ENCODE data around the gene EHBP1L1.

Gene EHBP1L1

DNA sequence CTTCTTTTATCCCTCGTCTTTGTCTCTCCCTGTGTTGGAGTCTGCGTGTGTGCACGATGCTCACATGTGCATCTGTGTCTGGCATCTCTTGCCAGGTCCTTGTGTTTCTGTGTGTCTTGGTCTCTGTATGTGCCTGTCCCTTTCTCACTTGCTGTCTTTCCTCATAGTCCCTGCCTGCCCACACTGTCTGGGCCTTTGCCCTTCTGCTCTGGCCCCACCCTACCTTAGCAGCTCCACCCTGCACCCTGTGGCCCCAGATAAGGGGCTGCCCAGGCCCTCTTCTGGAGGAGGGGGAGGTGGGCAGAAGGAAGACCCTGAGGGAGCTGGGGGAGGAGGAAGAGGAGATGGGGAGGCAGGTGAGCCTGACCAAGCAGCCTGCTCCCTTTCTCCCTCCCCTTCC, 2.8 kb downstream of the EHBP1L1 start:
- H3K36me3 ChIP-seq (ENCODE audit: control insufficient read depth in 1 of 2, insufficient read depth in 2 of 2, low read length in 2 of 2), result peaks cover 12 to 29% of the 10 kb centered on the region in 2 donors
- no peaks in the 10 kb centered on the region for H3K9me3 ChIP-seq (ENCODE audit: control insufficient read depth in 1 of 2, low read length in 2 of 2)
- peaks cover 39 to 41% of the 10 kb centered on the region in 2 donors for H3K4me1 ChIP-seq (ENCODE audit: control insufficient read depth in 1 of 2, insufficient read depth in 2 of 2, low read length in 2 of 2)
- peak overlapping the region; percentile 79 to 81 for H3K4me3 ChIP-seq (ENCODE audit: low read depth in 1 of 2, low read length in 2 of 2)
- H3K27ac ChIP-seq (ENCODE audit: low read depth, low read length), result no peak overlapping the region
- H3K9ac ChIP-seq (ENCODE audit: low read depth in 1 of 2, low read length in 2 of 2), result peak overlapping the region; percentile 4 to 67
- H3K27me3 ChIP-seq (ENCODE audit: control insufficient read depth in 1 of 2, insufficient read depth in 2 of 2, low read length in 2 of 2), result no peaks in the 10 kb centered on the region

DNA sequence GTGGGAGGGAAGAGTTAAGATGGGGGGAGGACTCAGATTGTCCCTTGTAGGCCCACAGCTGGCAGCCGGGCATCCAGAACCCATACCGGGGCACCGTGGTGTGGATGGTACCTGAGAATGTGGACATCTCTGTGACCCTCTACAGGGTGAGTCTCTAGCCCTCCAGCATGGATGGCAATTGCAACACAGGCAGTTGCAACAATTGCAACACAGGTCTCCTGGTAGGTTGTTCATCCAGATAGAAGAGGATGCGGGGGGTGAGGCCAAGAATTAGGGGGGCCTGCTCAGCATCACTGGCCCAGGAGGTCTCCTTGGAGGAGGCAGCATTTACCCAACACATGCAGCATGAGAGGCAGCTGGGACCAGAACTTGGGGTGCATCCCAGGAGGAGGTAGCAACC, 3.4 kb downstream of the EHBP1L1 start:
- no peak overlapping the region for H3K4me3 ChIP-seq (ENCODE audit: low read depth in 1 of 2, low read length in 2 of 2)
- H3K27me3 ChIP-seq (ENCODE audit: control insufficient read depth in 1 of 2, insufficient read depth in 2 of 2, low read length in 2 of 2), result peaks cover 0 to 2% of the 10 kb centered on the region in 2 donors
- H3K27ac ChIP-seq (ENCODE audit: low read depth, low read length), result no peak overlapping the region
- peaks cover 12 to 32% of the 10 kb centered on the region in 2 donors for H3K36me3 ChIP-seq (ENCODE audit: control insufficient read depth in 1 of 2, insufficient read depth in 2 of 2, low read length in 2 of 2)
- no peak overlapping the region for H3K9ac ChIP-seq (ENCODE audit: low read depth in 1 of 2, low read length in 2 of 2)
- H3K9me3 ChIP-seq (ENCODE audit: control insufficient read depth in 1 of 2, low read length in 2 of 2), result no peaks in the 10 kb centered on the region
- H3K4me1 ChIP-seq (ENCODE audit: control insufficient read depth in 1 of 2, insufficient read depth in 2 of 2, low read length in 2 of 2), result peaks cover 38% of the 10 kb centered on the region in 2 donors

DNA sequence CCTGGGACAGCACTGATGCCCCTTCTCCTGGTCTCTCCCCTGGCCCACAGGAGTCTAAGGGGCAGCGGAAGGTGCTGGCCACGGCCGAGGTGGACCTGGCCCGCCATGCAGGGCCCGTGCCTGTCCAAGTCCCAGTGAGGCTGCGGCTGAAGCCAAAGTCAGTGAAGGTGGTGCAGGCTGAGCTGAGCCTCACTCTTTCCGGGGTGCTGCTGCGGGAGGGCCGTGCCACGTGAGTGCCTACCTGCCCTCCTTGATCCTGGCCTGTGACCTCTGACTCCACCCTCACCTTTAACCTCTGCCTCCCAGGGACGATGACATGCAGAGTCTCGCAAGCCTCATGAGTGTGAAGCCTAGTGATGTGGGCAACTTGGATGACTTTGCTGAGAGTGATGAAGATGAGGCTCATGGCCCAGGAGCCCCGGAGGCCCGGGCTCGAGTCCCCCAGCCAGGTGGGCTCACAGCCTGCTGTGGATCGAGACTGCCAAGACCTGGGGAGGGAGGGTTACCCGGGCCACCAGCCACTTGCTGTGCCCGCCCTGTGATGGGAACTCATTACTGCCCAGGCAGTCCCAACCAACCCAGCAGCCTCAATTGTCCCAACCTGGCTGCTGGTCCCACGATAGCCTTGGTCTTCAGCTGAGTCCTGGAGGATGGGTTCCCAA, 4.3 kb downstream of the EHBP1L1 start:
- H3K4me1 ChIP-seq (ENCODE audit: control insufficient read depth in 1 of 2, insufficient read depth in 2 of 2, low read length in 2 of 2), result peaks cover 33 to 36% of the 10 kb centered on the region in 2 donors

DNA sequence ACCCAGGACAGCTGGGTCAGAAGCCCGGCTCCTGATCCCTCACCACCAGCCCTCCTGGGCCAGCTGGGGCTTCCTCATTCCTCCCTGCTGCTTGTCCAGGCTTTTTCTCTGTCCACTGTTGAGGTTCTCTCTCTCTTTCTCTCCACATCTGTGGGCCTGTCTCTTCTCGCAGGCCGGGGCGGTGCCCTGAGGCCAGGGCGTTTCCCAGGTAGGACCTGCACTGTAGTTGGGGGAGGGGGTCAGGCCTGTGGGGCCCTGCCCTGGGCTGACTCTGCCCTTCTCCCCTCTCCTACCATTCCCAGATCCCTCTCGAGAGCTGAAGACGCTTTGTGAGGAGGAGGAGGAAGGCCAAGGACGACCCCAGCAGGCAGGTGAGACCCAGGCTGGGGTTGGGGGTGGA, 4.9 kb downstream of the EHBP1L1 start:
- Histone ChIP-seq H3K27me3 (ENCODE audit: control insufficient read depth in 1 of 2, insufficient read depth in 2 of 2, low read length in 2 of 2) (peaks cover 0 to 4% of the 10 kb centered on the region in 2 donors), H3K4me1 (ENCODE audit: control insufficient read depth in 1 of 2, insufficient read depth in 2 of 2, low read length in 2 of 2) (peaks cover 29 to 31% of the 10 kb centered on the region in 2 donors), H3K27ac (ENCODE audit: low read depth, low read length) (no peak overlapping the region), H3K9me3 (ENCODE audit: control insufficient read depth in 1 of 2, low read length in 2 of 2) (no peaks in the 10 kb centered on the region), H3K36me3 (ENCODE audit: control insufficient read depth in 1 of 2, insufficient read depth in 2 of 2, low read length in 2 of 2) (peaks cover 12 to 37% of the 10 kb centered on the region in 2 donors), H3K9ac (ENCODE audit: low read depth in 1 of 2, low read length in 2 of 2) (no peak overlapping the region), H3K4me3 (ENCODE audit: low read depth in 1 of 2, low read length in 2 of 2) (no peak overlapping the region)

More for the DNA sequence above, 4.3 kb downstream of the EHBP1L1 start:
- no peaks in the 10 kb centered on the region for H3K9me3 ChIP-seq (ENCODE audit: control insufficient read depth in 1 of 2, low read length in 2 of 2)
- H3K27ac ChIP-seq (ENCODE audit: low read depth, low read length), result no peak overlapping the region
- H3K36me3 ChIP-seq (ENCODE audit: control insufficient read depth in 1 of 2, insufficient read depth in 2 of 2, low read length in 2 of 2), result peaks cover 12 to 37% of the 10 kb centered on the region in 2 donors
- no peak overlapping the region for H3K9ac ChIP-seq (ENCODE audit: low read depth in 1 of 2, low read length in 2 of 2)
- H3K27me3 ChIP-seq (ENCODE audit: control insufficient read depth in 1 of 2, insufficient read depth in 2 of 2, low read length in 2 of 2), result peaks cover 0 to 4% of the 10 kb centered on the region in 2 donors
- no peak overlapping the region for H3K4me3 ChIP-seq (ENCODE audit: low read depth in 1 of 2, low read length in 2 of 2)

DNA sequence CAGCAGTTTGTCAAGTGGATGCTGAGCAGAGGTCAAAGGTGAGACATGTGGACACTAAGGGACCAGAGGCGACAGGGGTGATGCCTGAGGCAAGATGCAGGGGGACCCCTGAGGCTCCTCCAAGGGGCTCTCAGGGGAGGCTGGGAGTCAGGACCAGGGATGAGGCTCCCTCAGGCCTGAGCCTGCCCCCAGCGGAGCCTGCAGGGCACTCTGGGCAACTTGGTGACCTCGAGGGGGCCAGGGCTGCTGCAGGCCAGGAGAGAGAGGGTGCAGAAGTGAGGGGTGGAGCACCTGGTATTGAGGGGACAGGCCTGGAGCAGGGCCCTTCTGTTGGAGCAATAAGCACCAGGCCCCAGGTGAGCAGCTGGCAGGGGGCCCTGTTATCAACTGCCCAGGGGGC, 6.1 kb downstream of the EHBP1L1 start:
- Histone ChIP-seq H3K4me1 (ENCODE audit: control insufficient read depth in 1 of 2, insufficient read depth in 2 of 2, low read length in 2 of 2) (peaks cover 22 to 25% of the 10 kb centered on the region in 2 donors), H3K36me3 (ENCODE audit: control insufficient read depth in 1 of 2, insufficient read depth in 2 of 2, low read length in 2 of 2) (peaks cover 16 to 44% of the 10 kb centered on the region in 2 donors), H3K27ac (ENCODE audit: low read depth, low read length) (no peak overlapping the region)

DNA sequence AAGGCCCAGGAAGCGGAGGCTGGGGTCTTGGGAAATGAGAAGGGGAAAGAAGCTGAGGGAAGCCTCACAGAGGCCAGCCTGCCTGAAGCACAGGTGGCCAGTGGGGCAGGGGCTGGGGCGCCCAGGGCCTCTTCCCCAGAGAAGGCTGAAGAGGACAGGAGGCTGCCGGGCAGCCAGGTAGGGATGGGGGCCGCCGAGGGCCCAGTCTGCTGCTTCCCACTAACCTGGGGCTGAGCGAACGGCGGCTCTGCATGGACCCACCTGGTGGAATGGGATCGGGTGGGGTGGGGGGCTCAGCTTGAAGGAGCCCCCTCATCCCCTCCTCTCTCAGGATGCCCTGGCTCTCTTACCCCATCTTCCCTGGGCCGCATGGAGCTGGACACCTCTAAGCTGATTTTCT, 7.7 kb downstream of the EHBP1L1 start:
- Histone ChIP-seq H3K27me3 (ENCODE audit: control insufficient read depth in 1 of 2, insufficient read depth in 2 of 2, low read length in 2 of 2) (peaks cover 0 to 4% of the 10 kb centered on the region in 2 donors), H3K4me1 (ENCODE audit: control insufficient read depth in 1 of 2, insufficient read depth in 2 of 2, low read length in 2 of 2) (peaks cover 20 to 23% of the 10 kb centered on the region in 2 donors), H3K9ac (ENCODE audit: low read depth in 1 of 2, low read length in 2 of 2) (no peak overlapping the region), H3K9me3 (ENCODE audit: control insufficient read depth in 1 of 2, low read length in 2 of 2) (no peaks in the 10 kb centered on the region), H3K4me3 (ENCODE audit: low read depth in 1 of 2, low read length in 2 of 2) (no peak overlapping the region), H3K27ac (ENCODE audit: low read depth, low read length) (no peak overlapping the region), H3K36me3 (ENCODE audit: control insufficient read depth in 1 of 2, insufficient read depth in 2 of 2, low read length in 2 of 2) (peaks cover 16 to 44% of the 10 kb centered on the region in 2 donors)

More for the DNA sequence above, 6.1 kb downstream of the EHBP1L1 start:
- no peak overlapping the region for H3K4me3 ChIP-seq (ENCODE audit: low read depth in 1 of 2, low read length in 2 of 2)
- no peak overlapping the region for H3K9ac ChIP-seq (ENCODE audit: low read depth in 1 of 2, low read length in 2 of 2)
- H3K27me3 ChIP-seq (ENCODE audit: control insufficient read depth in 1 of 2, insufficient read depth in 2 of 2, low read length in 2 of 2), result peaks cover 0 to 4% of the 10 kb centered on the region in 2 donors
- H3K9me3 ChIP-seq (ENCODE audit: control insufficient read depth in 1 of 2, low read length in 2 of 2), result no peaks in the 10 kb centered on the region

DNA sequence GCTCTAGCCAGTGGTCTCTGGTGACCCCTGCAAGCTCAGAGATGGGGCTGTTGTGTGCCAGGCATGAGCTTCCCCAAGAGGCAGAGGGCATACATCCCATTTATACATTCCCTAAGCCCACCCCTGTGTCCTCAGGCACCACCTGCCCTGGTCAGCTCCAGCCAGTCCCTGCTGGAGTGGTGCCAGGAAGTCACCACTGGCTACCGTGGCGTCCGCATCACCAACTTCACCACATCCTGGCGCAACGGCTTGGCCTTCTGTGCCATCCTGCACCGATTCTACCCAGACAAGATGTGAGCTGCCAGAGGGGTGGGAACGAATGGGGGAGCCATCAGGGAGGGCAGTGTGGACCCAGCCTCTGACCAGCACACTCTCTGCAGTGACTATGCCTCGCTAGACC, 8.3 kb downstream of the EHBP1L1 start:
- Histone ChIP-seq H3K4me3 (ENCODE audit: low read depth in 1 of 2, low read length in 2 of 2) (no peak overlapping the region), H3K36me3 (ENCODE audit: control insufficient read depth in 1 of 2, insufficient read depth in 2 of 2, low read length in 2 of 2) (peaks cover 16 to 42% of the 10 kb centered on the region in 2 donors), H3K27ac (ENCODE audit: low read depth, low read length) (no peak overlapping the region), H3K9me3 (ENCODE audit: control insufficient read depth in 1 of 2, low read length in 2 of 2) (no peaks in the 10 kb centered on the region), H3K27me3 (ENCODE audit: control insufficient read depth in 1 of 2, insufficient read depth in 2 of 2, low read length in 2 of 2) (peaks cover 0 to 4% of the 10 kb centered on the region in 2 donors), H3K9ac (ENCODE audit: low read depth in 1 of 2, low read length in 2 of 2) (no peak overlapping the region), H3K4me1 (ENCODE audit: control insufficient read depth in 1 of 2, insufficient read depth in 2 of 2, low read length in 2 of 2) (peaks cover 16 to 22% of the 10 kb centered on the region in 2 donors)

DNA sequence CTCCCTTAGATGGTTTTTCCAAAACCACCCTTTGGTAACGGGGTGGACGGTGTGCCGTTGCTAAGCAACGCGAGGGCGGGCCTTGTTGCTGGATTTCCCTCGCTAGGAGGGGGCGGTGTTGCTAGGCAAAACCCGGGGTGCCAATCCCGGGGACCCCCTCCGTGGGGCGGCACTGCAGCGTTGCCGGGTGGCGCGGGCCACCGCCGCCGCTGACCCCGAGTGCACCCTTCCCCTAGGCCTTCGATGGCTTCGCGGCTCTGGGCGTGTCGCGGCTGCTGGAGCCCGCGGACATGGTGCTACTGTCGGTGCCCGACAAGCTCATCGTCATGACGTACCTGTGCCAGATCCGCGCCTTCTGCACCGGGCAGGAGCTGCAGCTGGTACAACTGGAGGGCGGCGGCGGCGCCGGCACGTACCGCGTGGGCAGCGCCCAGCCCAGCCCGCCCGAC, 8.9 kb downstream of the EHBP1L1 start:
- no peaks in the 10 kb centered on the region for H3K9me3 ChIP-seq (ENCODE audit: control insufficient read depth in 1 of 2, low read length in 2 of 2)
- H3K9ac ChIP-seq (ENCODE audit: low read depth in 1 of 2, low read length in 2 of 2), result no peak overlapping the region
- H3K4me1 ChIP-seq (ENCODE audit: control insufficient read depth in 1 of 2, insufficient read depth in 2 of 2, low read length in 2 of 2), result peaks cover 14 to 24% of the 10 kb centered on the region in 2 donors
- peaks cover 0 to 4% of the 10 kb centered on the region in 2 donors for H3K27me3 ChIP-seq (ENCODE audit: control insufficient read depth in 1 of 2, insufficient read depth in 2 of 2, low read length in 2 of 2)
- no peak overlapping the region for H3K27ac ChIP-seq (ENCODE audit: low read depth, low read length)
- peaks cover 10 to 36% of the 10 kb centered on the region in 2 donors for H3K36me3 ChIP-seq (ENCODE audit: control insufficient read depth in 1 of 2, insufficient read depth in 2 of 2, low read length in 2 of 2)
- no peak overlapping the region for H3K4me3 ChIP-seq (ENCODE audit: low read depth in 1 of 2, low read length in 2 of 2)

DNA sequence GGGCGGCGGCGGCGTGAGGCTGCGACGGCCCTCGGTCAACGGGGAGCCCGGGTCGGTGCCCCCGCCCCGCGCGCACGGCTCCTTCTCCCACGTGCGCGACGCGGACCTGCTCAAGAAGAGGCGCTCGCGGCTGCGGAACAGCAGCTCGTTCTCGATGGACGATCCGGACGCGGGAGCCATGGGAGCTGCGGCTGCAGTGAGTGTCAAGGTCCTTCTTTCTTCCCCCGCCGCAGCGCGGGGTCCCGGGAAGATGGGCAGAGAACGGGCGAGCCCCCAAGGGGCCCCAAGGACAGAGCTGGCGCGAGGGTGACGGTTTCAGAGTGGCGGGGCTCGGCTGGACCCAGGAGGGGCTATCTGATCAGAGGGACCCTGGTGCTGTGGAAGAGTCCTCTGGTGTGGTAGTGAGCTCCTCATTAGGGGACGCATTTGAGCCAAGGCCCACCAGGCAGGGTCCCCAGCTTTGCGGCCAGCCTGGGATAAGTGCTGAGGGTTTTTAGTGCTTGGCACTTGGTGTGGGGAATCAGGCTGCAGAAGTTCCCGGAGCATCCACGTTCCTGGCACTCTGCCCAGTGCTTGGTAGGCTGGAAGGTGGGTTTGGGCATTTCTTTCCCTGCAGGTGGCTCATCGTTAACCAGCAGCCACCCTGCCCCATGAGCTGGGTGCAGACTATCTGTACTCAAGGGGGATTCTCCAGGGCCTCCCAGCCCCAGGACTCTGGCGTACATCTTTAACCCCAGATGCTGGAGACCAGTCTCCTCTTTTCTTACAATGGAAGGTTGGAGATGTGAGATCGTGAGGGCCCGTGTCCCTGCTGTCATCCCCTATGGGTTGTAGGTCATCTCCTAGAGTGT, 9.8 kb downstream of the EHBP1L1 start:
- no peak overlapping the region for H3K27ac ChIP-seq (ENCODE audit: low read depth, low read length)
- H3K36me3 ChIP-seq (ENCODE audit: control insufficient read depth in 1 of 2, insufficient read depth in 2 of 2, low read length in 2 of 2), result peaks cover 15 to 34% of the 10 kb centered on the region in 2 donors
- no peaks in the 10 kb centered on the region for H3K9me3 ChIP-seq (ENCODE audit: control insufficient read depth in 1 of 2, low read length in 2 of 2)
- no peak overlapping the region for H3K9ac ChIP-seq (ENCODE audit: low read depth in 1 of 2, low read length in 2 of 2)
- no peak overlapping the region for H3K4me3 ChIP-seq (ENCODE audit: low read depth in 1 of 2, low read length in 2 of 2)
- H3K4me1 ChIP-seq (ENCODE audit: control insufficient read depth in 1 of 2, insufficient read depth in 2 of 2, low read length in 2 of 2), result peaks cover 14 to 29% of the 10 kb centered on the region in 2 donors
- H3K27me3 ChIP-seq (ENCODE audit: control insufficient read depth in 1 of 2, insufficient read depth in 2 of 2, low read length in 2 of 2), result peaks cover 0 to 4% of the 10 kb centered on the region in 2 donors

DNA sequence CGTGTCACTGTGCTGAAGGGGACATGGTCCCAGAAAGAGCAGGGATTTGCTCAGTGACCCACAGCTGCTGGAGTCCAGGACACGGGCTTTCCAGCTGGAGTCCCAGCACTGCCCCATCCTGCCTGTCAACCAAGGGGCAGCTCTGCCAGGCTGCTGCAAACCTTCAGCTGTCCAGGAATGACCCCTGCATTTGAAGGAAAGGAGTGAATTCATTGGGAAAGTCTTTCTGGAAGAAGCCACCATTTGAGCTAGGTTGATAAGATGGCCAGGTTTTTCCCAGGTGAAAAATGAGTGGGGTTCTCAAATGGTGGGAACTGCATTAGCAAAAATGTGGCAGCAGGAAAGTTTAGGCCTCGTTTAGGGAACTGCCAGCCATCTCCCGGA, 10.4 kb downstream of the EHBP1L1 start:
- Histone ChIP-seq H3K9ac (ENCODE audit: low read depth in 1 of 2, low read length in 2 of 2) (no peak overlapping the region), H3K4me3 (ENCODE audit: low read depth in 1 of 2, low read length in 2 of 2) (no peak overlapping the region), H3K9me3 (ENCODE audit: control insufficient read depth in 1 of 2, low read length in 2 of 2) (no peaks in the 10 kb centered on the region), H3K27ac (ENCODE audit: low read depth, low read length) (no peak overlapping the region), H3K27me3 (ENCODE audit: control insufficient read depth in 1 of 2, insufficient read depth in 2 of 2, low read length in 2 of 2) (peaks cover 0 to 4% of the 10 kb centered on the region in 2 donors), H3K36me3 (ENCODE audit: control insufficient read depth in 1 of 2, insufficient read depth in 2 of 2, low read length in 2 of 2) (peaks cover 15 to 29% of the 10 kb centered on the region in 2 donors), H3K4me1 (ENCODE audit: control insufficient read depth in 1 of 2, insufficient read depth in 2 of 2, low read length in 2 of 2) (peaks cover 14 to 29% of the 10 kb centered on the region in 2 donors)
